ENCODE results near the gene IL22RA1.

IL22RA1 gene

GRCh38 chr1:24173638-24174575 is 31.0 kb upstream of the IL22RA1 start:
- no peak for TF ChIP-seq GLIS3 (CRISPR knock-in tag; IDR thresholded peaks at IDR 0.05)
- no peak for TF ChIP-seq ZC3H10 (CRISPR knock-in tag; IDR thresholded peaks at IDR 0.05)
- TF ChIP-seq TSHZ2 (CRISPR knock-in tag; IDR thresholded peaks at IDR 0.05) = no peak
- no peak for TF ChIP-seq RARB (CRISPR knock-in tag; IDR thresholded peaks at IDR 0.05)
- TF ChIP-seq ZNF8 (CRISPR knock-in tag; IDR thresholded peaks at IDR 0.05) = no peak
- no peak for TF ChIP-seq TOX (CRISPR knock-in tag; IDR thresholded peaks at IDR 0.05; ENCODE audit: borderline replicate concordance)
- TF ChIP-seq TCF4 (CRISPR knock-in tag; IDR thresholded peaks at IDR 0.05; ENCODE audit: borderline replicate concordance) = no peak
- TF ChIP-seq ZNF70 (CRISPR knock-in tag; IDR thresholded peaks at IDR 0.05) = no peak
- TF ChIP-seq, protein P1, sequence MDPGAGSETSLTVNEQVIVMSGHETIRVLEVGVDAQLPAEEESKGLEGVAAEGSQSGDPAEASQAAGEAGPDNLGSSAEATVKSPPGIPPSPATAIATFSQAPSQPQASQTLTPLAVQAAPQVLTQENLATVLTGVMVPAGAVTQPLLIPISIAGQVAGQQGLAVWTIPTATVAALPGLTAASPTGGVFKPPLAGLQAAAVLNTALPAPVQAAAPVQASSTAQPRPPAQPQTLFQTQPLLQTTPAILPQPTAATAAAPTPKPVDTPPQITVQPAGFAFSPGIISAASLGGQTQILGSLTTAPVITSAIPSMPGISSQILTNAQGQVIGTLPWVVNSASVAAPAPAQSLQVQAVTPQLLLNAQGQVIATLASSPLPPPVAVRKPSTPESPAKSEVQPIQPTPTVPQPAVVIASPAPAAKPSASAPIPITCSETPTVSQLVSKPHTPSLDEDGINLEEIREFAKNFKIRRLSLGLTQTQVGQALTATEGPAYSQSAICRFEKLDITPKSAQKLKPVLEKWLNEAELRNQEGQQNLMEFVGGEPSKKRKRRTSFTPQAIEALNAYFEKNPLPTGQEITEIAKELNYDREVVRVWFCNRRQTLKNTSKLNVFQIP (CRISPR knock-in tag; IDR thresholded peaks at IDR 0.05; ENCODE audit: borderline replicate concordance, low read depth) = no peak
- no peak for TF ChIP-seq CSDC2 (CRISPR knock-in tag; IDR thresholded peaks at IDR 0.05)
- no peak for TF ChIP-seq OSR1 (CRISPR knock-in tag; IDR thresholded peaks at IDR 0.05)
- no peak for TF ChIP-seq SNAI2 (CRISPR knock-in tag; IDR thresholded peaks at IDR 0.05)
- TF ChIP-seq ARNTL (CRISPR knock-in tag; IDR thresholded peaks at IDR 0.05; ENCODE audit: borderline replicate concordance, low read depth) = no peak
- no peak for TF ChIP-seq ZFP3 (CRISPR knock-in tag; IDR thresholded peaks at IDR 0.05)
- no peak for TF ChIP-seq ZFP30 (CRISPR knock-in tag; IDR thresholded peaks at IDR 0.05)
- TF ChIP-seq ZNF565 (CRISPR knock-in tag; conservative IDR thresholded peaks at IDR 0.05; ENCODE audit: low read depth) = no peak
- no peak for TF ChIP-seq PPARA (CRISPR knock-in tag; IDR thresholded peaks at IDR 0.05; ENCODE audit: borderline replicate concordance)
- no peak for ATAC-seq

DNA sequence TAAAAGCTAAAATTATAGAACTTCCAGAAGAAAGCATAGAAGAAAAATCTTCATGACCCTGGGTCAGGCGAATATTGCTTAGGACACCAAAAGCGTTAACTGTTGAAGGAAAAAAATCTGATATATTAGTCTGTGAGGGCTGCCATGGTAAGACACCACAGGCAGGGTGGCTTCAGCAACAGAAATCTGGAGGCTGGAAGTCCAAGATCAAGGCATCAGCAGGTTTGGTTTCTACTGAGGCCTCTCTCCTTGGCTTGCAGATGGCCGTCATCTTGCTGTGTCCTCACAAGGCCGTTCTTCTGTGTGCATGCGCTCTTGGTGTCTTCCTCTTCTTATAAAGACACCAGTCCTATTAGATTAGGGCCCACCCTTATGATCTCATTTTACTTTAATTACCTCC is 29.7 kb upstream of the IL22RA1 start:
- TF ChIP-seq BACH2 (CRISPR knock-in tag; IDR thresholded peaks at IDR 0.05; ENCODE audit: borderline replicate concordance) (no peak), ZFP30 (CRISPR knock-in tag; IDR thresholded peaks at IDR 0.05) (no peak), ZFP3 (CRISPR knock-in tag; IDR thresholded peaks at IDR 0.05) (no peak), TOX (CRISPR knock-in tag; IDR thresholded peaks at IDR 0.05; ENCODE audit: borderline replicate concordance) (no peak), ZNF565 (CRISPR knock-in tag; conservative IDR thresholded peaks at IDR 0.05; ENCODE audit: low read depth) (no peak), CREB5 (CRISPR knock-in tag; IDR thresholded peaks at IDR 0.05; ENCODE audit: low read depth) (no peak)
- TF ChIP-seq, protein P2, sequence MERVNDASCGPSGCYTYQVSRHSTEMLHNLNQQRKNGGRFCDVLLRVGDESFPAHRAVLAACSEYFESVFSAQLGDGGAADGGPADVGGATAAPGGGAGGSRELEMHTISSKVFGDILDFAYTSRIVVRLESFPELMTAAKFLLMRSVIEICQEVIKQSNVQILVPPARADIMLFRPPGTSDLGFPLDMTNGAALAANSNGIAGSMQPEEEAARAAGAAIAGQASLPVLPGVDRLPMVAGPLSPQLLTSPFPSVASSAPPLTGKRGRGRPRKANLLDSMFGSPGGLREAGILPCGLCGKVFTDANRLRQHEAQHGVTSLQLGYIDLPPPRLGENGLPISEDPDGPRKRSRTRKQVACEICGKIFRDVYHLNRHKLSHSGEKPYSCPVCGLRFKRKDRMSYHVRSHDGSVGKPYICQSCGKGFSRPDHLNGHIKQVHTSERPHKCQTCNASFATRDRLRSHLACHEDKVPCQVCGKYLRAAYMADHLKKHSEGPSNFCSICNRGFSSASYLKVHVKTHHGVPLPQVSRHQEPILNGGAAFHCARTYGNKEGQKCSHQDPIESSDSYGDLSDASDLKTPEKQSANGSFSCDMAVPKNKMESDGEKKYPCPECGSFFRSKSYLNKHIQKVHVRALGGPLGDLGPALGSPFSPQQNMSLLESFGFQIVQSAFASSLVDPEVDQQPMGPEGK (CRISPR knock-in tag; IDR thresholded peaks at IDR 0.05; ENCODE audit: borderline replicate concordance) = no peak
- TF ChIP-seq, protein P1 (CRISPR knock-in tag; IDR thresholded peaks at IDR 0.05; ENCODE audit: borderline replicate concordance, low read depth) = no peak
- ATAC-seq = no peak

All from SK-N-SH treated with all-trans-retinoic acid at 6 μM for 48 hours (cell line).